Measurements from ENCODE around the gene PARP1.

DNA sequence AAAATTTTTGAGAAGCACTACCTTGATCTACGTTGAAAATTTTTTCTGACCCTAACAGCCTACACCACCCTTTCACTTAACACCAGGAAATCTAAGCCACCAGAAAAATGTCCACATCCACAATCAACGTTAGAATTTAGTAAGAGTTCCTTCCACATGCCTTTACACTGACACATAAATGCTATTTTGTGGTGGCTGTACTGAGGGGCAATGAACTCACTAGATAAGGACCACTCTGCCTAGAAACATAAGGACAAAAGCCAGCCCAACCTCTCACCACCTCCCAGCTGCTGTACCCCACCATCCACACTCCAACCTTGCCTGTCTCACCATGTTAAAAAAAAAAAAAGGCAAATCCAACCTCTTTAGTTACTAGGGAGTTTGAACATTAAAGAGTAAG is 29.8 kb downstream of the PARP1 start:
- no peak for TF ChIP-seq CTCF (conservative IDR thresholded peaks at IDR 0.05; ENCODE audit: low read depth, low read length)
- no peak for TF ChIP-seq EZH2 (IDR thresholded peaks at IDR 0.05; ENCODE audit: borderline replicate concordance, low read depth, low read length, poor library complexity, severe bottlenecking)

Data from A673 (cell line).